HG02763 (cell line): Measurements from ENCODE around the gene LRMDA.

Experiments
- ATAC-seq: cut with Tn5 transposase; IDR thresholded peaks from one replicate; pipeline ENCODE4 v1.9.1; 2021; ENCODE audit warnings: mild to moderate bottlenecking, moderate library complexity; ENCODE audit not compliant: unreplicated experiment

The LRMDA gene

DNA sequence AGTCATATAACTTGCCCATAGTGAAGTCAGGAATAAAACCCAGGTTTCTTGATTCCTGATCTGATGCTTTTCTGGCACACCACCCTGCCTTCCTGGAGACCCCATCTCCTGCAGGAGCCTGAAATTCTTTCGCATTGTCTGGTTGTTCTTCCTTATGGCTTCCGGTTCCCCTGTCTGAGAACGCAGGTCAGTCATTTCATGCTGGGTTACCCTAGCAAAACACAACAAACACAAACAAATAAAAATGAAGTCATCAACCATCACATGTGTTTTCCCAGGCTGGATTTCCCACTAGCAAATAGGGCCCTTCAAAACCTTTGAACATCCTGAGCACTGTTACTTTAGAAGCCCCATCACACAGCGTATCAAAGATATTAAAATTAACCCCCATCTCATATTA, 569.6 kb downstream of the LRMDA start:
- no peak for ATAC-seq

DNA sequence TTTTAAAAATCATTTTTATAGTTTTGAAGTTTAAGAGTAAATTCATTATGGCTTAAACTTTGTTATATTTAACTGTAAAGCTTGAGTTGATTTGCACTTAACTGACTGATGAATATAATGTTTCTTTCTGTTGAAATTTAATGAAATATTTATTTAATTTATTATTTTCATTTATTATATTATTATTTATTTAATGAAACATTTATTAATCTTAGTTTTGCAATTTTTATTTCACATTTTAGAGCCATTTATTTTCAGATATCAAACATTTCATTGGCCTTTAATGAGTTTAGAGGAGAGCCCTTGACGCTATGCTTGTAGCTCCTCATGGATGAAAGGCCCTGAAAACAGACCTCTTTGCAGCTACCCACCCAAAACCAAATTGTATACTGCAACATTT, 570.0 kb downstream of the LRMDA start:
- ATAC-seq = no peak

DNA sequence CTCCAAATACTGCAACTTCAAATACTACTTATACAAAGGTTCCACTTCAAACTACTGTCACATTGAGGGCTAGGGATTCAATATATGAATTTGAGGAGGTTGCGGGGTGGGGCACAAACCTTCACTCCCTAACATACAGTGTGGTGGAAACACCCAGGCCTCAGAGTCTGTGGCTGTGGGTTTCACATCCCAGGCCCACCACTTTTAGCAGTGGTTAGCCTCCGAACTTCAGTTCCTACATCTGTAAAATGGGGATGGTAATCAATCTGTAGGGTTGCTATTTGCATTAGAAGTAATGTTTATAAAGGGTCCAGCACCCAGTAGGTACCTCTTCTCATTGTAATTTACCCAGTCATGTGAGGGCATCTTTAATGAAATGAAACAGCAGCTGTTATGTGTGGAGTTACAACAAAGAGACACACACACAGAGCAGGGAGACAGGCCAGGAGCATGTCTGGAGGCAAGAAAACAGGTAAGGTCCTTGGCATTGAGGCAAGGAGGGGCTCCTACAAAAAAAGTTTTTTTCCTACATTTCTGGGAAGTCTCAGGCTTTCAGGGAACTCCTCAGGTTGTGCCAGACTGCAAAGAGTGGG, 570.9 kb downstream of the LRMDA start:
- no peak for ATAC-seq

DNA sequence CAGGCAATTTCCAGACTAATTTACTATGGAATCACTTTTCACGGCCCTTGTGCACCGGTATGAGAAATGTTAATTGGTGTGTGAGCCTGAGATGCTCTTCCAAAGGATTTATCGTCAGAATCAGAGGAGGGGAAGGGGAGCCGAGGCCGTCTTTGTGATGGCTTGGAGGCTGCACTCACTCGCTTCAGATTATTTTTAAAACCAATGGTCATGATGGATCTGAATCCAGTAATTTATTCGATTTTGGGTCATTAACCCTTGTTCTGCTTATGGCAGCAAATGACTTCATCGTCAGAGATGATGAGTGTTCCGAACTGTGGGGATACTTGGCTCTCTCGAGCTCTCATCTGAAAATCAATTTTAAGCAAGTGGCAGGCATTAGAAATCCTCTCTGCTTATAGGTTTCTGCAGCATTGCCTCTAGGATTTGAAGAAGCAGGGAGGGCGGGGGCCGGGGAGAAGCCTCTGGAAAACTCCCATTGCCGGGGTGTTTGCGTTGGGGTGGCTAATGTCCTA, 576.3 kb downstream of the LRMDA start:
- ATAC-seq = no peak

DNA sequence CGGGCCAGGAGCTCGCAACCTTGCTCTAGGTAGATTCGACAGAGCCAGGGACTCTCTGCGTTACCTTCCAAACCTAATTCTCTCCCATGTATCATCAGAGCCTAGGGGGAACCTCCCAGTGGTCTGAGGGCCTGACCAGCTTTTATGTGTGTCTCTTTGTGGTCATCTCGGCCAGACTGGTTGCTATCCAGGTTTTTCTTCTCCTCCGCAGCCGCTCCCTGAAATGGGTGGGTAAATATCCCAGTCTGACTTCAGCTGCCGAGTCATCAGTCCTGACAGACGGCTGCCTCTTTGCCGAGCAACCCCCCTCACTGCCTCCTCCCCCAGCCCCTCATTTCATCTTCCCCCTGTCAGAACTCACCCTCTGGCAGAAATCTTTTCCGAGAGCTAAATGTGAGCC, 578.1 kb downstream of the LRMDA start:
- no peak for ATAC-seq

DNA sequence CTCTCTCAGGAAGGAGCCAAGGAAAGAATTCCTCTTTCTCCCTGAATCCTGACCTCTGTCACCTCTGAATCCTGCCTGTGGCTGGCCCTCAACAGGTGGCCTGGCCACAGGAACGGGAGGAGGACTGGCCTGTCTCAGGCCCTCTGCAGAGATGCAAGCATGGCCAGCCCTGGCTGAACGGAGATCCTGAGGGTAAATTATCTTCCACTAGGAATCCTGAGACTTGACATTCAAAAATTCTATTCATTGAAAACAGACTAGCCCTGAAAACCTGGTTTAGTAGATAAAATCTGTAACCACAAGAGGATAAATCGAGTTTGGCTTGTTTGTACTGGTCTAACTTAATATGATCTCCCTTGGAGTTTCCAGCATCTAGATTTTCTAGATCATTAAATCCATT, 579.3 kb downstream of the LRMDA start:
- ATAC-seq = no peak

DNA sequence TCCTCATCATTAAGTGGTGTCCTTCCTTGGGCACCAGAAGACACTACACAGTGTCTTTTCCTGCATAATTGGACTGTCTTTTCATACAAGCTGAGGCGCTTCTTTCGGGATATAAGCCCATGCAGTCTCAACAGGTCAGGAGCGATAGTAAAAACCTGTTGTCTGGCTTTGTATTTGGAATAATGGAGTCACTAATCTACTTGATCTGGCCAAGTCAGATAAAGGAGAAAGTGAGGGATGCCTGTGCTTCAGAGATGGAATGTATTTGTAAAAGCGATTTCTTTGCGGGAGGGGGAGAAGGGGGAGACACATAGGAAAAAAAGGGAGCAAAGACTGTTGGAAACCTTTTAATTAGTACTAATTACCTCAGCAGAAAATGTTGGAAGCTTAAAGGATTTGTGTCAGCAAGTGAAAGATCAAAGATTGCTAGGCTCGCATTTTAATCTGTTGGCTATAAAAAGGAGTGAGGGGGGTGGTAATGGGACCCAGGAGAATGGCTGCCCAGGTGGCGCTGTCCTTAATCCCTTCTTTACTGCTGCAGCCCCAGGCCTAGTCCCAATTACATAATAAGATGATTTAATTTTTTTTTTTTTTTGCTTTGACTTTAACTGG, 581.4 kb downstream of the LRMDA start:
- no peak for ATAC-seq

DNA sequence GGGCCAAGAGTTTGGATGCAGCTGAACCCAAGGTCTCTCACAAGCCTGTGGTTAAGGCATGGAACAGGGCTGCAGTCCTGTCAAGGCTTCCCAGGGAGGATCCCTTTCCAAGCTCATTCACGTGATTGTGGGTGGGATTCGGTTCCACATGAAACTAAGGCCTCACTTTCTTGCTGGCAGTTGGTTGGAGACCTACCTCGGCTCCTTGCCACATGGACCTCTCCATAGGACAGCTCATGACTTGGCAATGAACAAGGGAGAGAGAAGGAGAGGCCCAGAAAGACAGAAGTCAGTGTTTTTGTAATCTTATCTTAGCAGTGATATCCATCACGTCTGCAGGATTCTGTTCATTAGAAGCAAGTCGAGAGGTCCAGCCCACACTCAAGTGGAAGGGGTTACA, 583.8 kb downstream of the LRMDA start:
- ATAC-seq = no peak

DNA sequence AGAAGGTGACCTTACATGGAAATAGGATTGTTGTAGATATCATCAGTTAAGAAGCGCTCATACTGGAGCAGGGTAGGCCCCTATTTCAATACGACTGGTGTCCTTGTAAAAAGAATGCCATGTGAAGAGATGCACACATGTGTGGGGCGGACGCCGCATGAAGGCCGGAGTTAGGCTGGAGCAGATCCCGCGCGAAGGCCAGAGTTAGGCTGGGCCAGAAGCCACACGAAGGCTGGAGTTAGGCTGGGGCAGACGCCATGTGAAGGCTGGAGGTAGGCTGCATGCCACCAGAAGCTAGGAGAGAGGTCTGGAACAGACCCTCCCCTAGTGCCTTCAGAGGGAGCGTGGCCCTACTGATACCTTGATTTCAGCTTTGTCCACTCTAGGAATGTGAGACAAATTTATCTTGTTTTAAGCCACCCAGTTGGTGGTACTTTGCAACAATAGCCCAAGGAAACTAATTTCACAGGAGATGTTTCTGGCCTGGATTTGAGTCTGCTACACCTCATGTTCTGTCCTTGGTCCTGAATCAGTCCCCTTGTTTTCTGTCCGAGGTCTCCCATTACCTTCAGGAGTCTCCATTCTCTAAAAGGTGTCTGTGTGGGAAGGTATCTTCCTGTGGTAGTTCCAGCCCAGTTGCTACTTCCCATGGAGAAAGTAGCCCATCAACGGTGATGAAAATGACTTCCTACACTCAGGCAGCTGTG, 585.8 kb downstream of the LRMDA start:
- ATAC-seq = no peak

DNA sequence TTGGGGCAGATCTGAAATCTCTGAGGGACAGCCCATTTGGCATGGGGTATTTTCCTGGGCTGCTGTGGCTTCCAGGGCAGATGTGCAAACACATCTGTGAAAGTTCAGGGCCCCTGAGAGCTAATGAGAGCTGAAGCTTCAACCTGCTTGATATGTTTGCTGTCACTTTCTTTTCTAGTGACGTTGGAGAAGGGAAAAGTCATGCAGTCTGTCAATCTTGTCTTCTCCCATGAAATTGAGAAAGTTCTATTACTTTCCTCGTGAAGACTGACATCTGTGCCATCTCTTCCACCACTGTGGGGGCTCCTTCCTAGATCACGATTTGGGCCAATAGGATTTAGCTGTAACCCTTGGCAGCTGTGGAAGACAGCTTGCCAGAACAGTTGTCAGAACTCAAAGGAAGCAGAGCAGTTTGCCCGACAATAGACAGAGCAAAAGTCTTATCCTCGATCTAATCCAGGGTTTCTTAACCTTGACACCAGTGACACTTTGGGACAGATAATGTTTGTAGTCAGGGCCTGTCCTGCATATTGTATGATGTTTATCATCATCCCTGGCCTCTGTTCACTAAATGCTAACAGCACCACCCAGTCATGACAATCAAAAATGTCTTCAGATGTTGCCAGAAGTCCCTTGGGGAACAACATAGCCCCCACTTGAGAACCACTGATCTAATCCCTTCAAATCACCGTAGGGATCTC, 586.5 kb downstream of the LRMDA start:
- ATAC-seq = no peak

DNA sequence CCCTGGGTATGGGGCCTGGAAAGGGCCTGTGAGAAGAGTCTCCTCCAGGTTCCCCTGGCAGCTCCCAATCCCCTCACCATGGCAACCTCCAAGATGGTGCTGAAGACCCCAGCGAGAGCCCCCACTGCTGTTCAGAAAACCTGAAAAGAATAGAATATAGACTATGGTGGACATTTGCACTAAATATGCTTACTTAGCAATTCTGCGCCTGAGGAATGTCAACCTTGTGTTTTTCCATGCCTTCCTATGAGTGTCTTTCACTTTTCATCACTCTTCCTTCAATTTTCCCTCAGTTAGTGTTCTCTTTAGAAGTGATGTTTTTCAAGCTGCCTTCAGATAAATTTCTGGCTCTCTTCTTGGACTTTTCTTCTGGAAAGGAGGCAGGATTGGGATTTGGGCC, 589.2 kb downstream of the LRMDA start:
- ATAC-seq = no peak

DNA sequence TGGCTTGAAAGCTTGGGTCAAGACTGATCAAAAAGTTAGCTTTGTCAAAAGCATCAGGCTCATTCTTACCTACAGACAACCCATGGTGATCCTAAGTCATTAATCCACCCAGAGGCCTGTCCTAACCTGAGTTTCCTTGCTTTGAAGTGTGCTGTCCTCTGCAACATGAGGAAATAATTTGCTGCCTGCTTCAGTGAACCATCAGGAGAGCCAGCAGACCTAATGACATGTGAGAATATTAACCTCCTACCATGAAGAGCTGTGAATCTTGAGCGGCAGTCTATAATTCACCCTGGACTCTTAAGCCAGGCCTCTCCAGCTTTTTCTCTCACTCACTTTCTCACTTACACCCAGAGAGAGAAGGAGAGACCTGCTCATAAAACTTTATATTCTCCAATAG, 590.0 kb downstream of the LRMDA start:
- ATAC-seq = no peak

DNA sequence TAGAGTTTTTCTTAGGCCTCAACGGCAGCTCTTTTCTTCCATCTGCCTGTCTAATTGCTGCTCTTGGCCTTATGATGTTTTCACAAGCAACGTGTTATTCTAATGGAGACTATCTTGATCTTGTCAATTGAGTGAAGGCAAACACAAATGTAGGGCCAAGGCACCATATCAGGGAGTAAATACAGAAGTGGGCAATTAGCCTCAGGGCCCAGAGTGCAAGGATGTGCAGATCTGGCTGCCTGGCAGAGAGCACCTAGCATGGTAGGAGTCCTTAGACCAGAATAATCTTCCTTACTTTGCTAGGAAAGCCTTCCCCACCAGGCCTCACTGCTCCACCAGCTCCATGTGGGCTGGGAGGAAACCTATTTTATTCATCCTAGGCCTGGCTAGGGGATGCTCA, 590.9 kb downstream of the LRMDA start:
- no peak for ATAC-seq

DNA sequence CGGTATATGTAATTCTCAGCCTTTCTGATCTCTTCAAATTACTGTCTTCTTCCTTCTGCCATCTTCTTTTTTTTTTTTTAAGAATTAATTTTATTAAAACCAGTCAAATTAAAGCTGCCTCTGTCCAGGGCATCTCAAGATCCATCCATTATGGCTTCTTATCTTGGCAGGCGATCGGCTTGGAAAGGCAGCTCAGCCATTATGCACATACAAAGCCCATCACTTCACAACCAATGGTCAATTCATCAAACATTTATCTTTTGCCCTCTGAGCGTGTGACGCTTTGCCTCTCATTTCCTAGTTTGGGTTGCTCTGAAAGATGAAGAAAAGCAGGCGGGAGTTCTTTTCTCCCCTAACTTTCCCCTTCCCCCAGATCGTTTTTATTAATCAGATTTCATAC, 591.6 kb downstream of the LRMDA start:
- no peak for ATAC-seq

DNA sequence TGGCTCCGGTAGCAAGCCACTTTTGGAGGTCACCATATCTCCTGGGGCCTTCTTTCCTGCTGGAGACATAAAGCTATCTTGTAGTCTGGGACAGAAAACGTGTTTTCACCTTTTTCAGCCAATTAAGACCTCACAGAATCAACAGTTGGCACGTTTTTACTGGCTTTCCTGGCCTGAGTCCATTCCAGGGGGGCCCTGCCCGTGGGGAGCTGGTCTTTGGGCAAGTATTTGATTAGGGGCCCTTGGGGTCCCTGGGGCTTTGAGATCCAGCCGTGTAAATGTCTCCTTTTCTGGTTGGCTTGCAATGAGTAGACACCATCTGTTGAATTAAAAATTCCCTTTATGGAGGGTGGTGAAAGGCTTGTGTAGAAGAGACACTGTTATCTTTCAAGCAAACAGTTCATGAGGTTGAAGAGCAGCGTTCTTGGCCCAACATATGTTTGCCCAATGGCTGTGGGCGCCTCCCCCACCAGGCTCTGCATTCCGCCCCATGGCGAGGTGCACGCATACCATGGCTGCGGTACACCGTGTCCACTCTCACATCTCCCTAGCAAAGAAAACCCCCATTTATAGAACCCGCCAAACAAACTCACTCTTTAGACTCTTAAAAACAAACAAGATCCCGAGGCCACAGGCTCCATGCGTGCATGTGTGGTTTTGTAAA, 593.2 kb downstream of the LRMDA start:
- ATAC-seq = no peak

DNA sequence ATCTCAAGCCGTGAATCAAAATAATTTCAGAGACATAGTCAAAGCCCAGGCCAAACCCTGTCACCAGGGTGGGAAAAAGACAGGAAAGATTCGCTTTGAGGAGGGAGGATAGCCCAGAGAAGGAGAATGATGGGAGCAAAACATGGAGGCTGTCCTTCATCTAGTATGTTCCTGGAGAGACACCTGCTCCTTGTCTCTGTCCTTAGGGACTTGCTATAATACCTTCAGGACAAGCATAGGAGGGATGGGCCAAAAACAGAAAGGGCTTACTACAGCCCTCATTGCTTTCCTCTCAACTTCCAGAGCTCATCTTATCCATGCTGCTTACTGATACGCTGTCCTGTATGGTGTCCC, 593.7 kb downstream of the LRMDA start:
- ATAC-seq = no peak

DNA sequence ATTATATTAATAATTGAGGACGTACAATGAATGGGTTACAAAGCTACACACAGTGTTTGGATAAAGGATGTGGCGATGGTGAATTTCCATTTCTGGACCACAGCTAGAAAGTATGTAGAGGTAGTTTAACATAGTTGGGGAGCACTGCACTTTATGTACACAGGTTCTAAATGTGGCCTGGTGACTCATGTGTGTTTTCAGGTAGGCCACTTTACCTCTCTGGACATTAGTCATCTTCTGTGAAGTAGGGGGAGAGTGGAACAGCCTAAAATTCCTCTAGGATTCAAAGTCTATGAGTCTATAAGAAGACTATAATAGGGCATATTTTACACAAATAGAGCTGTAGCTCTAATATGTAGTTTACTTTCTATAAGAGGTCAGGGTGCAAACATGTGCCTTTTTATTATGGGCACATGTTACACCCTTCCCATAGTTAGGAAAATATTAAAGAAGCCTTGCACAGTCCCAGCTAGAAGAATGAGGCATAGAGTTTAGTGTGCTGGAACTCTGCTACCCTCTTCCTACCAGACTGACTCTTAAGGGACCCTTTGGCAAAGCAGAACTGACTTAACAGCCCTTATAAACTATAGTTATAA, 594.9 kb downstream of the LRMDA start:
- no peak for ATAC-seq

DNA sequence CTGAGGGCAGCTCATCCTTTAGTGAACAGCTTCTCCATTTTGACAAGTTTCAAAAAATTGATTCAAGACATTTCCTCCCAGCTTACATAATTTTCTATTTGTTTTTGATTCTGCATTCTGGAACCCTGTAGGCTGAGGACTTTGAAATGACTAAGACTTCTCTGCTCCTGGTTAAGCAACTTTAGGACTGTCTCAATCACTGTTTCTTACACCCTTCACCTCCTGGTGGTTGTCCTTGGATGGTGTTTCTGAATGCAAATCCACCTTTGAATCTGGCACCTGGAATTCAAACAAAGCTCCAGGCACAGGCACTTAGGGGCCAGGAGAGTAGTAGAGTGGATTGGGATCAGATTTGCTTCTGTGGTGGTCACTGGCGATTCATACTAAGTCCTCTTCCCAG, 595.5 kb downstream of the LRMDA start:
- ATAC-seq = no peak

DNA sequence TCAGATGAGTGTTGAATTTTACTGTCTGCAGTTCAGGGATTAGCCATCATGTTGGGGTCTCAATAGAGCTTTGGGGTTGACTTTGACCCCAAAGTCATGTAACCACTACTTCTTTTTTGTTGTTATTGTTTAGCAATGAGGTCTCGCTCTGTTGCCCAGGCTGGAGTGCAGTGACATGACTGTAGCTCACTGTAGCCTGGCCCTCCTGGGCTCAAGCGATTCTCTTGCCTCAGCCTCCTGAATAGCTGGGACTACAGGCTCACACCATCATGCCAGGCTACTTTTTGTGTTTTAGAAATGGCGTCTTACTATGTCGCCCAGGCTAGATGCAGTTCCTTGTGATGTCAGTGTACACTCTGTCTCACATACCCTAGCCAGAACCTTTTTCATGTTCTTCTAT, 598.4 kb downstream of the LRMDA start:
- no peak for ATAC-seq

DNA sequence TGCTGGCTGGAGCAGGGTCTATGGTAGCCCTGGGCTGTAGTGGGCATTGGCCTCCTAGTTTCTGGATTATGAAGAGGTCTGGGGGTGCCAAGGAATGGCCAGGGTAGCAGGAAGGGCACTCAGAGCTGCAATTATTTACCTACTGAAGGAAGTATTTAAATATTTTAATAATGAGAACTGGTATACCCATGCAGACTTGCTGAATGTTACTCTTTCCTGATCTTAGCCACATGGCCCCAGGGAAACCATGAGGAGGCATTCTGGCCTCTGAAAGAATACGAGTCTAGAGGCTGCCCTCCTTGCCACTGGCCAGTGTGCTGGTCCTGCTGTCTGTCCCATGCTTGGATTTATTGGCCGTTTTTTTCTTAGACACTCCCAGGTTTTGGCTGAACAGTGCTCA, 599.7 kb downstream of the LRMDA start:
- no peak for ATAC-seq
